Suprapubic skin (tissue), 4 donors: ENCODE measurements around the gene NOXO1. TPM values are rescaled to one million over a fixed set of nuclear protein-coding genes. Genes with fewer than 3 reads are reported as not detected.

Experiments
- DNase-seq, 2 donors: peaks; one replicate each; pipeline ENCODE4 v3.0.0-alpha.2; 2019; ENCODE audit warnings: low spot score in 2 of 2
- H3K27ac ChIP-seq: fragments of 200-600 bp; sonication (generic); one replicate; pipeline ENCODE4 v1.5.1; 2019
- H3K27me3 ChIP-seq: fragments of 200-600 bp; sonication (generic); one replicate; pipeline ENCODE4 v1.5.1; 2019
- H3K36me3 ChIP-seq: fragments of 200-600 bp; sonication (generic); one replicate; pipeline ENCODE4 v1.5.1; 2019
- H3K4me1 ChIP-seq: fragments of 200-600 bp; sonication (generic); one replicate; pipeline ENCODE4 v1.5.1; 2019
- H3K4me3 ChIP-seq: fragments of 200-600 bp; sonication (generic); one replicate; pipeline ENCODE4 v1.5.1; 2019; ENCODE audit warnings: mild to moderate bottlenecking
- H3K9me3 ChIP-seq: fragments of 200-600 bp; sonication (generic); one replicate; pipeline ENCODE4 v1.5.1; 2019
- CTCF ChIP-seq, 2 donors: fragments of 200-600 bp in 1 of 2; fragments of 450-650 bp in 1 of 2; sonication (generic) in 1 of 2; IDR thresholded peaks; one replicate each; pipeline ENCODE4 v1.5.1; 2016 to 2019; ENCODE audit warnings: antibody characterized with exemption in 2 of 2, mild to moderate bottlenecking in 1 of 2, moderate library complexity in 1 of 2
- EP300 ChIP-seq: sonication (generic); formaldehyde crosslinking; IDR thresholded peaks from one replicate; pipeline ENCODE4 v1.6.1; 2017; ENCODE audit warnings: antibody characterized with exemption
- POLR2A ChIP-seq, 2 donors: fragments of 450-650 bp; IDR thresholded peaks; one replicate each; pipeline ENCODE4 v1.6.1; 2017; ENCODE audit warnings: antibody characterized with exemption in 2 of 2, mild to moderate bottlenecking in 2 of 2, moderate library complexity in 2 of 2
- POLR2AphosphoS5 ChIP-seq, 3 donors: sonication (generic); formaldehyde crosslinking; IDR thresholded peaks; one replicate each; pipeline ENCODE4 v1.6.1; 2017; ENCODE audit warnings: antibody characterized with exemption in 3 of 3
- WGBS: methylation state at CpG from one replicate; pipeline ENCODE4 v1.1.5; 2018; 5-methylcytosine and 5-hydroxymethylcytosine counted together
- total RNA-seq, 4 donors: library from RNA; depleted of rRNA; stranded (reverse); fragments of >200 nt; gene quantifications; one replicate each; pipeline ENCODE4 v1.1.0, GENCODE V29; 2016

NOXO1 gene
- total RNA-seq, 4 donors from 2014 or later, result 1.1 to 3.1 (median 2.0) TPM; not detected in 1

GRCh38 chr16:1998360-1998835 lies 17.1 kb upstream of the NOXO1 start:
- H3K4me1 ChIP-seq, result peaks cover 16% of the 10 kb centered on the region
- peaks cover 65% of the 10 kb centered on the region for H3K36me3 ChIP-seq
- WGBS, result 90% methylated on average over 21 of the region's 27 CpGs
- no peak overlapping the region for H3K4me3 ChIP-seq
- H3K27me3 ChIP-seq, result no peaks in the 10 kb centered on the region
- no peak for DNase-seq
- H3K27ac ChIP-seq, result no peak overlapping the region
- TF ChIP-seq POLR2AphosphoS5 (IDR thresholded peaks at IDR 0.05), result no peak
- TF ChIP-seq CTCF (IDR thresholded peaks at IDR 0.05), result no peak
- TF ChIP-seq POLR2A (IDR thresholded peaks at IDR 0.05), result no peak
- TF ChIP-seq EP300, result no peak
- no peaks in the 10 kb centered on the region for H3K9me3 ChIP-seq

- no peaks in the 10 kb centered on the region for H3K27me3 ChIP-seq
- H3K9me3 ChIP-seq, result no peaks in the 10 kb centered on the region
- H3K4me1 ChIP-seq, result peaks cover 14% of the 10 kb centered on the region
- no peak for DNase-seq
- no peak overlapping the region for H3K4me3 ChIP-seq
- TF ChIP-seq POLR2AphosphoS5 (IDR thresholded peaks at IDR 0.05), result no peak
- TF ChIP-seq EP300, result no peak
- peaks cover 59% of the 10 kb centered on the region for H3K36me3 ChIP-seq
- 78% methylated on average over 26 of the region's 26 CpGs for WGBS
- peak overlapping the region; percentile 63 for H3K27ac ChIP-seq
Observed at GRCh38 chr16:1997494-1998359, 16.5 kb upstream of the NOXO1 start.

GRCh38 chr16:1993731-1994131 lies 12.5 kb upstream of the NOXO1 start:
- TF ChIP-seq EP300, result no peak
- no peak for TF ChIP-seq CTCF (IDR thresholded peaks at IDR 0.05)
- TF ChIP-seq POLR2A (IDR thresholded peaks at IDR 0.05), result no peak
- TF ChIP-seq POLR2AphosphoS5 (IDR thresholded peaks at IDR 0.05), result no peak
- no peaks in the 10 kb centered on the region for H3K9me3 ChIP-seq
- no peak overlapping the region for H3K27ac ChIP-seq

GRCh38 chr16:1992704-1993317 lies 11.5 kb upstream of the NOXO1 start:
- Histone ChIP-seq H3K4me3 (no peak overlapping the region), H3K4me1 (peaks cover 43% of the 10 kb centered on the region), H3K36me3 (peaks cover 9% of the 10 kb centered on the region), H3K27ac (no peak overlapping the region), H3K9me3 (no peaks in the 10 kb centered on the region), H3K27me3 (peaks cover 28% of the 10 kb centered on the region)
- DNase-seq, result no peak
- 40% methylated on average over 6 of the region's 50 CpGs for WGBS
- TF ChIP-seq CTCF (IDR thresholded peaks at IDR 0.05) (no peak), POLR2A (IDR thresholded peaks at IDR 0.05) (no peak), POLR2AphosphoS5 (IDR thresholded peaks at IDR 0.05) (no peak), EP300 (no peak)

More at GRCh38 chr16:1993731-1994131, 12.5 kb upstream of the NOXO1 start:
- Histone ChIP-seq H3K4me1 (peaks cover 49% of the 10 kb centered on the region), H3K27me3 (peaks cover 26% of the 10 kb centered on the region), H3K36me3 (peaks cover 19% of the 10 kb centered on the region), H3K4me3 (no peak overlapping the region)
- WGBS, result 18% methylated on average over 1 of the region's 2 CpGs
- no peak for DNase-seq

GRCh38 chr16:1991948-1992703 lies 10.9 kb upstream of the NOXO1 start:
- peak in 1 of 3 donors; percentile 39 for TF ChIP-seq POLR2AphosphoS5 (IDR thresholded peaks at IDR 0.05)
- no peak for TF ChIP-seq CTCF (IDR thresholded peaks at IDR 0.05)
- no peak for TF ChIP-seq POLR2A (IDR thresholded peaks at IDR 0.05)
- no peak for TF ChIP-seq EP300
- no peaks in the 10 kb centered on the region for H3K9me3 ChIP-seq
- peak; percentile 97 for DNase-seq
- H3K36me3 ChIP-seq, result peaks cover 3% of the 10 kb centered on the region
- 8% methylated on average over 9 of the region's 96 CpGs for WGBS
- peak overlapping the region; percentile 49 for H3K4me3 ChIP-seq
- H3K27ac ChIP-seq, result peak overlapping the region; percentile 35
- peaks cover 40% of the 10 kb centered on the region for H3K4me1 ChIP-seq
- peaks cover 28% of the 10 kb centered on the region for H3K27me3 ChIP-seq
